NCI-H2196 (cell line): ENCODE measurements around the gene PEX16.

Source experiments
- DNase-seq: peaks from one replicate; lab custom pipeline; 2025; ENCODE audit not compliant: unreplicated experiment; lab: John Stamatoyannopoulos, UW

The PEX16 gene

GRCh38 chr11:45917623-45918330 lies at the start of gene PEX16:
PEX16 (minus strand) TSS chr11:45917877; CDS start chr11:45917811, 66 bp downstream.
- DNase-seq: peak; percentile 98

GRCh38 chr11:45964911-45965389 lies 47.3 kb upstream of the PEX16 start:
- peak; percentile 77 for DNase-seq

- DNase-seq: no peak
Observed at GRCh38 chr11:45961751-45962240, 44.1 kb upstream of the PEX16 start.

- no peak for DNase-seq
Observed at GRCh38 chr11:45960387-45961095, 42.9 kb upstream of the PEX16 start.

- DNase-seq: no peak
Observed at GRCh38 chr11:45959851-45960250, 42.2 kb upstream of the PEX16 start.

GRCh38 chr11:45949992-45950407 lies 32.3 kb upstream of the PEX16 start:
- DNase-seq: no peak

GRCh38 chr11:45948356-45948755 lies 30.7 kb upstream of the PEX16 start:
- DNase-seq: no peak

GRCh38 chr11:45947885-45948284 lies 30.2 kb upstream of the PEX16 start:
- DNase-seq: no peak

- DNase-seq: no peak
Observed at GRCh38 chr11:45945397-45945999, 27.8 kb upstream of the PEX16 start.

- no peak for DNase-seq
Observed at GRCh38 chr11:45942381-45942780, 24.7 kb upstream of the PEX16 start.

GRCh38 chr11:45941285-45941684 lies 23.6 kb upstream of the PEX16 start:
- DNase-seq: no peak

GRCh38 chr11:45939836-45940235 lies 22.2 kb upstream of the PEX16 start:
- DNase-seq: no peak

GRCh38 chr11:45937916-45938315 lies 20.2 kb upstream of the PEX16 start:
- DNase-seq: no peak

GRCh38 chr11:45936511-45937054 lies 18.9 kb upstream of the PEX16 start:
- no peak for DNase-seq

- DNase-seq: no peak
Observed at GRCh38 chr11:45935349-45936064, 17.8 kb upstream of the PEX16 start.

GRCh38 chr11:45934580-45935318 lies 17.1 kb upstream of the PEX16 start:
- no peak for DNase-seq

GRCh38 chr11:45933846-45934579 lies 16.3 kb upstream of the PEX16 start:
- no peak for DNase-seq

GRCh38 chr11:45933131-45933831 lies 15.6 kb upstream of the PEX16 start:
- DNase-seq: no peak

GRCh38 chr11:45932217-45932616 lies 14.5 kb upstream of the PEX16 start:
- DNase-seq: no peak
